Osteocyte (in vitro differentiated cells): ENCODE results near the gene TBRG4. TPM values are rescaled to one million over a fixed set of nuclear protein-coding genes. Genes with fewer than 3 reads are reported as not detected.

Experiments used
- DNase-seq: peaks from one replicate; pipeline ENCODE4 v3.0.0; 2021; ENCODE audit warnings: mixed read lengths; ENCODE audit not compliant: unreplicated experiment; ENCODE audit errors: extremely low spot score
- H3K27ac Mint-ChIP-seq: one replicate; pipeline ENCODE4 v1.8.0; 2021; ENCODE audit warnings: mild to moderate bottlenecking, mixed read lengths; ENCODE audit not compliant: unreplicated experiment
- H3K27me3 Mint-ChIP-seq: one replicate; pipeline ENCODE4 v1.8.0; 2021; ENCODE audit warnings: mixed read lengths; ENCODE audit not compliant: unreplicated experiment
- H3K36me3 Mint-ChIP-seq: one replicate; pipeline ENCODE4 v1.8.0; 2021; ENCODE audit warnings: mixed read lengths; ENCODE audit not compliant: unreplicated experiment
- H3K4me1 Mint-ChIP-seq: one replicate; pipeline ENCODE4 v1.8.0; 2021; ENCODE audit warnings: mixed read lengths; ENCODE audit not compliant: unreplicated experiment
- H3K4me3 Mint-ChIP-seq: one replicate; pipeline ENCODE4 v1.8.0; 2021; ENCODE audit warnings: mild to moderate bottlenecking, moderate library complexity, mixed read lengths; ENCODE audit not compliant: unreplicated experiment
- H3K9me3 Mint-ChIP-seq: one replicate; pipeline ENCODE4 v1.8.0; 2021; ENCODE audit warnings: mixed read lengths; ENCODE audit not compliant: unreplicated experiment
- total RNA-seq: library from RNA; stranded (reverse); gene quantifications from 2 replicates; pipeline ENCODE4 v1.2.1, GENCODE V29; 2021
- TF ChIP-seq, protein P1 (sequence below): fragments of 200-600 bp; sonication (generic); IDR thresholded peaks from 2 replicates; pipeline ENCODE4 v1.5.0; 2021; ENCODE audit warnings: antibody characterized with exemption, mild to moderate bottlenecking, moderate library complexity

TBRG4 gene
- total RNA-seq, 1 donor from 2014 or later = 54.9 TPM

DNA sequence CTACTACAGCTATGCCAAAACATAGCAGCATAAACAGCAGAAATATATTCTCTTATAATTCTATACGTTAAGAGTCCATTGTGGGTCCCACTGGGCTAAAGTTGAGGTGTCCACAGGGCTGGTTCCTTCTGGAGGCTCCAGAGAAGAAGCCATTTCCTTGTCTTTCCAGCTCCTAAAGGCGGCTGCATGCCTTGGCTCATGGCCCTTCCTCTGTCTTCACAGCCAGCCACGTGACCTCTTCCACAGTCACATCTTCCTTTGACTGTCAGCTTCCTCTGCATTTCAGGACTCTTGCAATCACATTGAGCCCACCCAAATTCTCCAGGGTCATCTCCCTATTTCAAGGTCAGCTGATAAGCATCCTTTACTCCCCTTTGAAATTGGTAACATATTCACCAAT lies 40.0 kb downstream of the TBRG4 start:
- Mint-ChIP-seq H3K27ac (no peak overlapping the region), H3K27me3 (no peaks in the 10 kb centered on the region), H3K4me3 (no peak overlapping the region), H3K9me3 (no peaks in the 10 kb centered on the region), H3K4me1 (peaks cover 24% of the 10 kb centered on the region), H3K36me3 (peaks cover 19% of the 10 kb centered on the region)
- no peak for DNase-seq
- TF ChIP-seq, protein P1, sequence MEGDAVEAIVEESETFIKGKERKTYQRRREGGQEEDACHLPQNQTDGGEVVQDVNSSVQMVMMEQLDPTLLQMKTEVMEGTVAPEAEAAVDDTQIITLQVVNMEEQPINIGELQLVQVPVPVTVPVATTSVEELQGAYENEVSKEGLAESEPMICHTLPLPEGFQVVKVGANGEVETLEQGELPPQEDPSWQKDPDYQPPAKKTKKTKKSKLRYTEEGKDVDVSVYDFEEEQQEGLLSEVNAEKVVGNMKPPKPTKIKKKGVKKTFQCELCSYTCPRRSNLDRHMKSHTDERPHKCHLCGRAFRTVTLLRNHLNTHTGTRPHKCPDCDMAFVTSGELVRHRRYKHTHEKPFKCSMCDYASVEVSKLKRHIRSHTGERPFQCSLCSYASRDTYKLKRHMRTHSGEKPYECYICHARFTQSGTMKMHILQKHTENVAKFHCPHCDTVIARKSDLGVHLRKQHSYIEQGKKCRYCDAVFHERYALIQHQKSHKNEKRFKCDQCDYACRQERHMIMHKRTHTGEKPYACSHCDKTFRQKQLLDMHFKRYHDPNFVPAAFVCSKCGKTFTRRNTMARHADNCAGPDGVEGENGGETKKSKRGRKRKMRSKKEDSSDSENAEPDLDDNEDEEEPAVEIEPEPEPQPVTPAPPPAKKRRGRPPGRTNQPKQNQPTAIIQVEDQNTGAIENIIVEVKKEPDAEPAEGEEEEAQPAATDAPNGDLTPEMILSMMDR = no peak

DNA sequence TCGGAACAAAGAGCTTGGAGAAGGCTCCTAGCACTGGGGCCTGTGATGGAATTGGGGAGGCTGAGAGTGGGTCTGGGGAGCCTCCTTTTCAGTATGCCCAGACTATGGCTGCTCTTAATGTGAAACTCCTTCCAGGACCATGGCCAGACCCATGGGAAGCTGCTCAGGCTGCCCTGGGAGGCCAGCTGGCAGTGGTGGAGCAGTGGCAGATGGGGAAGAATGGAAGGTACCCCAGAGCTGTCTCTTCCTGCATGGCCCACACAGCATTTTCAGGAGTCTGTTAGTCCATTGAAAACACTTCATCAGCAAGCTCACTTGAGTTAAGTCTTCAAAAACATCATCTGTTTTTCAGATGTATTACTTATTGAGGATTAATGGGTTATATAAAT lies 41.2 kb downstream of the TBRG4 start:
- peaks cover 24% of the 10 kb centered on the region for H3K4me1 Mint-ChIP-seq
- peaks cover 23% of the 10 kb centered on the region for H3K36me3 Mint-ChIP-seq
- no peak overlapping the region for H3K4me3 Mint-ChIP-seq
- H3K27ac Mint-ChIP-seq = no peak overlapping the region
- H3K9me3 Mint-ChIP-seq = no peaks in the 10 kb centered on the region
- H3K27me3 Mint-ChIP-seq = no peaks in the 10 kb centered on the region
- TF ChIP-seq, protein P1 = no peak
- no peak for DNase-seq

DNA sequence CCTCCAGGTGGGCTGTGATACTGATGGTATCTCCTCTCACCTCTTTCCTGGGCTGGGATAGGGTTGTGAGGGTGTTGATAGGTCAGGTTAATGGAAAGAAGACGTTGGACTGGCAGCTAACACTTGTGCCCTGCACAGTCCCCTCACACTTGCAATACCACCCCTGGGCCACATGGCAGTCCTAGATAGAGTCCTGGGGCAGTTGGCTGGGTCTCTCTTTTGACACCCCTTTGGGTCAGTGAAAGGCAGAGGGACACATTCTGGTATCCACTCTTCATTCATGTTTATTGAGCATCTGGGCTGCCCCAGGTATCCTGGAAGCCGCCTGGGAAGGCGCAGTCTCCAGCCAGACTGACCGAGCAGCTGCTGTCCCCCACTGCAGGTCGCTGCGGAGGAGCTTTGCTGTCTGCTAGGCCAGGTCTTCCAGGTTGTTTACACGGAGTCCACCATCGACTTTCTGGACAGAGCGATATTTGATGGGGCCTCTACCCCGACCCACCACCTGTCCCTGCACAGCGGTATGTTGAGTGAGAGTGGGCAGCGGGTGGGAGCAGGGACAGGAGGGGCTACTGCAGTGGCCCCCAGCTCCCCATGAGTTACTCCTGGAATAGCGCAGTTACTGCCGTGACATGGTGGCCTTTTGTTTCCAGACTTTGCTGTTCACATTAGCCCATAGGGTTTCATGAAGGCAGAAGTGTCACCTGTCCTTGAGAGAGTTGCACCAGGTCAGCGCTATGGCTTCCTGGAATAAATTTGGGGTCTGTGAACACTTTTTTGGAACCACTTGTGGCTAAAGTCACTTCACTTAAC lies 41.8 kb downstream of the TBRG4 start:
- DNase-seq = no peak
- Mint-ChIP-seq H3K4me3 (no peak overlapping the region), H3K9me3 (no peaks in the 10 kb centered on the region), H3K27me3 (no peaks in the 10 kb centered on the region), H3K27ac (no peak overlapping the region), H3K36me3 (peaks cover 20% of the 10 kb centered on the region), H3K4me1 (peaks cover 24% of the 10 kb centered on the region)
- TF ChIP-seq, protein P1 = no peak

DNA sequence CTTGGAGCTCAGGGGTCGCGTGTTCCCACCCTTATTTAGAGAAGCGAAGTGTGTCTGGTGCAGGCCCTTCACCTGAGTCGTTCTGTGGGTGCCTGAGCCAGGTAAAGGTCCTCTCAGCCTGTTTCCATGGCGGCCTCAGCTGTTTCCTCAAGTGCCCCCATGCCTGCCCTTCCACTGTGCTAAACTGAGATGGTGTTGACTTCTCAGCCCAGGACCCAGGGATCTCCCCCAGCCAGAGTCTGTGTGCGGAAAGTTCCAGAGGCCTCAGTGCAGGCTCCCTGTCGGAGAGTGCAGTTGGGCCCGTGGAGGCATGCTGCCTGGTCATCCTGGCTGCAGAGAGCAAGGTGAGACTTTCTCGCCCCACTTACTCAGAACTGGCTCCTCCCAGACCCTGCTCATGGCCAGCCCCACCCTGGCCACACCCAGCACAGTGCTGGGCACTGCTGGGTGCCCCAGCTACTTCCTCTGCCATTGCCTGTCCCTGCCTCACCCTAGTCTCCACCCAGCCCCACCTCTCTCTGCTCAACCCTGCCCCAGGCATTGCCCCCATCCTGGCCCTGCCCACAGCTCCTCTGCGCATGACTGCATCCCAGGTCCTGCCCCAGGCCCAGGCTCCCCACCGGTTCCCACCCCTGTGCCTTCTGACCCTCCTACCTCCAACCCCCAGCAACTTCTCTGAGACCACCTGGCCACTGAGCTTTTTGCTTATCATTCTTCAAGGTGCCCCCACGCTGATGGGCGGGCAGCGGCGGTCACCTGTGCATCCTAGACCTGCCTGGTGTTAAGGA lies 43.1 kb downstream of the TBRG4 start:
- peaks cover 19% of the 10 kb centered on the region for H3K4me1 Mint-ChIP-seq
- TF ChIP-seq, protein P1 = no peak

DNA sequence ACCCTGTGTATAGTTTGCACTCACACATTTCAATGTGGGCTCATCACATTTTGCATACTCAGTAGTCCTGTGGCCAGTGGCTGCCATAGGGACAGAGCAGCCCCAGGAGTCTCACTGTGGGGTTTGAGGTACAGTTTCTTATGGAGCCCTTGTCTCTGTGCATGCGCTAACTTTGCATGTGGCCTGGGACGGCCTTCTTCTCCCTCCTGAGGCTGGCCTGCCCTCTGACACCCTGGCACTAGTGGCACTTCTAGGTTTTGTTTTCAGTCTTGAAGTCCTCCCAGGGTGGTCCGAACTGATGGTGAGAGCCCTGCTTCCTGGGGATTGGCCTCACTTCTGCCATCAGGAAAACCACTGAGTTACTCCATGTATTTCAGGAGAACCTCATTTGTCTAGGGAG lies 43.9 kb downstream of the TBRG4 start:
- no peaks in the 10 kb centered on the region for H3K27me3 Mint-ChIP-seq
- DNase-seq = no peak
- peaks cover 23% of the 10 kb centered on the region for H3K36me3 Mint-ChIP-seq
- H3K4me1 Mint-ChIP-seq = peaks cover 10% of the 10 kb centered on the region
- TF ChIP-seq, protein P1 = no peak
- no peak overlapping the region for H3K4me3 Mint-ChIP-seq
- no peaks in the 10 kb centered on the region for H3K9me3 Mint-ChIP-seq
- H3K27ac Mint-ChIP-seq = no peak overlapping the region

More for the DNA sequence above, 43.1 kb downstream of the TBRG4 start:
- H3K36me3 Mint-ChIP-seq = peaks cover 28% of the 10 kb centered on the region
- H3K9me3 Mint-ChIP-seq = no peaks in the 10 kb centered on the region
- no peak overlapping the region for H3K4me3 Mint-ChIP-seq
- no peak for DNase-seq
- H3K27me3 Mint-ChIP-seq = no peaks in the 10 kb centered on the region
- no peak overlapping the region for H3K27ac Mint-ChIP-seq
